Measurements from ENCODE around the gene UGT1A1. TPM values are rescaled to one million over a fixed set of nuclear protein-coding genes. Genes with fewer than 3 reads are reported as not detected.

Gene UGT1A1
- total and polyA plus RNA-seq, 5 experiments from 2014 or later, result not detected

DNA sequence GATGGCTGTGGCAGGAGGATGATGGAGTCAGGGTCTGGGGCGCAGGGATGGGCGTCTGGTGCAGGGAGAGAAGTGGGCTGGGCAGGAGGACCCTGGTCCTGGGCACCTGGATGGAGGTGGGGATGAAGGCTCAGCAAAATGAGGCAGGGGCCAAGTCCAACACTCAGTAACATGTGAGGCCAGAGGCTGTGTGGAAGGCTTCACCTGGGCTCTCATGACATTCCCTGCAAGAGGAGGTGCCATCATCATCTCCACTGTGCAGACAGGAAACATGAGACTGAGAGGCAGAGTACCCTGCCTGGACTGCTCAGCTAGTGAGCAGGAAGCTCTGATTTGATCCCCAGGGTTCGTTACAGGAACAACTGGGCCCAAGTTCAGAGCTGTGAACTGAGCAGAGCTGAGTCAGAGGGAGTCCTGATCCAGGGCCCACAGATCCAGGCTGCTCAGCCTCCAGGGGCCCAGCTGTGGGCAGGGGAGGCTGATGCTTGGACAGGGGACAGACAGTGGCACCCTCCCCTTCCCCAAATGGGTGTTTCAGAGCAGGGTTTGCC is 57.4 kb downstream of the UGT1A1 start:
- POLR2A ChIA-PET, result no interaction called here
- Mint-ChIP-seq H3K36me3 (no peaks in the 10 kb centered on the region), H3K27me3 (peaks cover 0 to 18% (median 11%) of the 10 kb centered on the region in 5 donors), H3K27ac (no peak overlapping the region), H3K4me1 (peaks cover 0 to 7% (median 5%) of the 10 kb centered on the region in 4 donors), H3K9me3 (no peaks in the 10 kb centered on the region), H3K4me3 (no peak overlapping the region)
- ATAC-seq, result no peak
- DNase-seq, result no peak

- Mint-ChIP-seq H3K4me3 (no peak overlapping the region), H3K27ac (no peak overlapping the region), H3K9me3 (no peaks in the 10 kb centered on the region), H3K36me3 (no peaks in the 10 kb centered on the region), H3K27me3 (peaks cover 0 to 18% (median 11%) of the 10 kb centered on the region in 5 donors), H3K4me1 (peaks cover 0 to 7% (median 5%) of the 10 kb centered on the region in 4 donors)
- POLR2A ChIA-PET, result no interaction called here
- ATAC-seq (no peak), DNase-seq (no peak)
Observed at GRCh38 chr2:233817995-233818638, 58.0 kb downstream of the UGT1A1 start.

DNA sequence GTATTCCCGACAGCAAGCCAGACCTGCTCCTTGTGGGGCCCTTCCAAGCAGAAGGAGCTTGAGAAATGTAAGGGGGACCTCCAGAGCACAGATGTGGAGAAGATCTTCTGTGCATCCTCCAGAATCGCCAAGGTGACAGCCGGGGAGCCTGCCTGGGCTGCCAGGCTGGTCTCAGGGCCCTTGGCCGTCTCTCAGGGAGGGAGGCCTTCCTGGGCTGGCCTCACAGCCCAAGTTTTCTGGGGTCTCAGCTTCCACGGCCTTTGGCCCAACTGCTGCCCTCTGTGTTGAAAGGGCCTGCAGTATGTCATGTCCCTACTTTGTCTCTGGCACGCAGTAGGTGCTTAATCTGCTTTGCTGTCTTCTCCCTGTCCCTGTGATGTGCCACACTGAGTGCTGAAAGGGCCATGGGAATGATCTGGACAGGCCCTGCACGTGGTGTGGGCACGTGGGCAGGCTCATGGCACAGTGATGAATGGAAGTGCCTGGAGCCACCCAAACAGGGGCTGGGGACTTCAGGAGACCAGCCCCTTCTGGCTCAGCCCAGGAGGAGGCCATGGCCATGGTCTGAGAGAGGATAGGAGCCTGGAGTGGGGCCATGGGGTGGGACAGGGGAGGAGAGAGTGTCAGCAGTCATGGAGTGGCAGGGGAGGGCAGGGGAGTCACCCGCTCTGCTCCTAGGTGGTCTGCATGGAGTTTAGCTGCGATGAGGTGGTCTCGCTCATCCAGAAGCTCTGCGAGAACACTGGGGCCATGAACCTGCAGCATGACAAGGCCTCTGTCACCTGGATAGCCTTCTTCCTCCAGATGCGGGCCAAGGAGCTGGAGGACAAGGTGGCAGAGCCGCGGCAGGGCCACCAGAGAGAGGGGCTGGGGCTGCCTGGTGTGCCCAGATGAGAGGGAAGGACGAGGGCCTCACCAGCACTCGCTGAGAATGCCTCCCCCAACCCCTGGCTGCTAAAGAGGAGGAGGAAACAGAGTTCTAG is 58.9 kb downstream of the UGT1A1 start:
- peak overlapping the region in 1 of 10 donors; percentile 18 for H3K27ac Mint-ChIP-seq
- DNase-seq (no peak), ATAC-seq (no peak)
- peaks cover 0 to 18% (median 11%) of the 10 kb centered on the region in 5 donors for H3K27me3 Mint-ChIP-seq
- peaks cover 0 to 7% (median 5%) of the 10 kb centered on the region in 4 donors for H3K4me1 Mint-ChIP-seq
- no peaks in the 10 kb centered on the region for H3K36me3 Mint-ChIP-seq
- H3K4me3 Mint-ChIP-seq, result no peak overlapping the region
- no peaks in the 10 kb centered on the region for H3K9me3 Mint-ChIP-seq
- POLR2A ChIA-PET, result no interaction called here

DNA sequence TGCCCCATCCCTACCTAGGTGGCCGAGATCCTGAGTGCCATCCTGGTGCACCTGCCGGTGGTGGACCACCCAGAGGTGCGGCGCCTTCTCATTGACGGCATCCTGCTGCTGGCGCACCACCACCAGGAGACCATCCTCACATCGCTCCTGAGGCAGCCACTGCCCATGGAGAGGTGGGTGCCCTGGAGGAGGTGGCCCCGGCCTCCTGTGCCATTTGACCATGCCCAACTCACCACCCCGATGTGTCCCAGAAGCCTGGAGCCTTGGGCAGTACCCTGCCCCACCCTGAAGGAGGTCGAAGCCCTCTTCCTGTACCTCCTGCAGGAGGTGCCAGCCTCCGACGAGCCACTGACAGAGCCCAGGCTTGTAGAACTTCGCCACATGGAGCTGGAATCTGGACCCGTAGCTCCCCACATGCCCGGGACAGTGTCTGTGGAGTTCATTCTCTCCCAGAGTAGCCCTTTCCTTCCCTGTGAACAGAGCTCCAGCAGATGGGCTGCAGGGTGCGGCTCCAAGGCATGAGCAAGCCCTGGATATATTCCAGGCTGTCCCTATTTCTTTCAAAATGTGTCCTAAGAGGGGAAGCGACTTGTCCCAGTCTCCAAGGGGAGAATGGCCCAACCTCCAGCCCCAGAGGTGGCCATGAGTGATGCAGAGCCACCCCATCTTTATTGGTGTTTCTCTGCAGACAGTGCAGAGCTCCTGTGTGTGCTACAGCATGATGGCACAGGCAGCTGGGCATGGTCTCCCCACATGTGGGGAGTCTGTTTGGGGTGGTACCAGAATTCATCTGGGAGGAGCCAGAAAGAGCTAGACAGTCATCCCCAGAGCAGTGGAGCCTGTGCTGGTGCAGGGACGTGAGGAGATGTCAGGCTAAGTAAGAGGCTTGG is 60.1 kb downstream of the UGT1A1 start:
- peak overlapping the region in 2 of 10 donors; percentile 27 to 79 for H3K27ac Mint-ChIP-seq
- H3K27me3 Mint-ChIP-seq, result peaks cover 4 to 18% (median 11%) of the 10 kb centered on the region in 5 donors
- no peaks in the 10 kb centered on the region for H3K36me3 Mint-ChIP-seq
- DNase-seq (peak in 2 of 10 donors; percentile 4 to 28), ATAC-seq (no peak)
- POLR2A ChIA-PET, result no interaction called here
- peaks cover 0 to 7% (median 5%) of the 10 kb centered on the region in 4 donors for H3K4me1 Mint-ChIP-seq
- H3K4me3 Mint-ChIP-seq, result no peak overlapping the region
- H3K9me3 Mint-ChIP-seq, result no peaks in the 10 kb centered on the region

DNA sequence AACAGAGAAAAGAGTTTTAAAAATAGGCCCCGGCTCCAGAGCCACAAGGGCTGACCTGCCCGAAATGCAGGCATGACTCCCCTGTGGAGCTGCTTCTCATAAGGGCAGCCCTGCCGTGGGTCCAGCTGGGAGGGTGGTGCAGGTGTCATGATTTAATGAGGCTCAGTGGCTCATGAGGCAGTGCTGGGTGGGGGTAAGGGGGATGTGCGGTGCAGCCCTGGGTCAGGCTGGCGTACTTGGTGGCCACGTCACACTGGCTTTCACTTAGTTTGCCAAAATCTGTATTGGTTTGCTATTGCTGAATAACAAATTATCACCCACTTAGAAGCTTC is 60.7 kb downstream of the UGT1A1 start:
- Mint-ChIP-seq H3K4me1 (peaks cover 0 to 7% (median 5%) of the 10 kb centered on the region in 4 donors), H3K27ac (no peak overlapping the region), H3K27me3 (peaks cover 5 to 18% (median 9%) of the 10 kb centered on the region in 5 donors), H3K9me3 (no peaks in the 10 kb centered on the region), H3K36me3 (no peaks in the 10 kb centered on the region), H3K4me3 (no peak overlapping the region)
- POLR2A ChIA-PET, result no interaction called here
- ATAC-seq (no peak), DNase-seq (no peak)

DNA sequence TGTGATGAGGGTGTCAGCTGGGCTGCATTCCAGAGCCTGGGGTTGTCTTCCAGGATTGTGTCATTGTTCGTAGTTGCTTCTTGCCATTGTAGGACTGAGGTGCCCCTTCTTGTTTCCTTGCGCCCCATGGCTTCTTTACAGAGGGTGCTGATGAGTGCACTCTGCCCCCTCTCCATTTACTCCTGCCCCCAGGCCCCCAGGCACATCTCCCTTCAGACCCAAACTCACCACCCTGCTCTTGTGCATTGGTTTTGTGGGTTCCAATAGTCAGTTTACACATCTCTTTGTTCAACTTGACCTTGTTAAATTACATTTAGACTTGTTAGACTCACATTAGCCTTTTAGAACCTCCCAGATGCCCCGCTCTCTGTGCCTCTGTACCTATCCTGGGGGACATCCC is 61.1 kb downstream of the UGT1A1 start:
- DNase-seq, result no peak
- peaks cover 0 to 2% (median 0%) of the 10 kb centered on the region in 9 donors for H3K9me3 Mint-ChIP-seq
- no peak for ATAC-seq
- POLR2A ChIA-PET, result no interaction called here
- no peak overlapping the region for H3K4me3 Mint-ChIP-seq
- H3K36me3 Mint-ChIP-seq, result no peaks in the 10 kb centered on the region
- peak overlapping the region in 1 of 10 donors; percentile 62 for H3K27ac Mint-ChIP-seq
- peaks cover 0 to 7% (median 5%) of the 10 kb centered on the region in 4 donors for H3K4me1 Mint-ChIP-seq
- H3K27me3 Mint-ChIP-seq, result peaks cover 5 to 18% (median 6%) of the 10 kb centered on the region in 5 donors

- DNase-seq (no peak), ATAC-seq (no peak)
- H3K36me3 Mint-ChIP-seq, result no peaks in the 10 kb centered on the region
- peaks cover 0 to 3% (median 0%) of the 10 kb centered on the region in 9 donors for H3K9me3 Mint-ChIP-seq
- POLR2A ChIA-PET, result no interaction called here
- peaks cover 4 to 18% (median 6%) of the 10 kb centered on the region in 5 donors for H3K27me3 Mint-ChIP-seq
- no peak overlapping the region for H3K4me3 Mint-ChIP-seq
- peak overlapping the region in 1 of 10 donors; percentile 62 for H3K27ac Mint-ChIP-seq
- H3K4me1 Mint-ChIP-seq, result peaks cover 0 to 7% (median 5%) of the 10 kb centered on the region in 4 donors
Observed at GRCh38 chr2:233821709-233822100, 61.6 kb downstream of the UGT1A1 start.

GRCh38 chr2:233822101-233822771 is 62.2 kb downstream of the UGT1A1 start:
- Mint-ChIP-seq H3K4me1 (peaks cover 0 to 4% (median 2%) of the 10 kb centered on the region in 4 donors), H3K27ac (no peak overlapping the region), H3K27me3 (peaks cover 2 to 12% (median 6%) of the 10 kb centered on the region in 5 donors), H3K36me3 (no peaks in the 10 kb centered on the region), H3K4me3 (no peak overlapping the region), H3K9me3 (peaks cover 0 to 3% (median 0%) of the 10 kb centered on the region in 9 donors)
- POLR2A ChIA-PET, result no interaction called here
- no peak for ATAC-seq
- no peak for DNase-seq

Other genes starting within 250 kb of the UGT1A1 start
- gene USP40, start 193.5 kb upstream of the UGT1A1 start, total RNA-seq, result 10 to 100 TPM; 19.7 to 19.9 TPM
- gene USP40, start 193.5 kb upstream of the UGT1A1 start, polyA plus RNA-seq, result 1 to 10 TPM; 6.0 to 9.4 (median 6.2) TPM
- not detected for gene UGT1A8, start 142.6 kb upstream of the UGT1A1 start, total RNA-seq
- gene UGT1A8, start 142.6 kb upstream of the UGT1A1 start, polyA plus RNA-seq, result not detected
- not detected for gene UGT1A10, start 123.8 kb upstream of the UGT1A1 start, total RNA-seq
- not detected for gene UGT1A10, start 123.8 kb upstream of the UGT1A1 start, polyA plus RNA-seq
- not detected for gene UGT1A9, start 88.4 kb upstream of the UGT1A1 start, total RNA-seq
- gene UGT1A9, start 88.4 kb upstream of the UGT1A1 start, polyA plus RNA-seq, result not detected
- gene UGT1A7, start 78.4 kb upstream of the UGT1A1 start, total RNA-seq, result not detected
- not detected for gene UGT1A7, start 78.4 kb upstream of the UGT1A1 start, polyA plus RNA-seq
- gene UGT1A6, start 67.4 kb upstream of the UGT1A1 start, total RNA-seq, result not detected
- not detected for gene UGT1A6, start 67.4 kb upstream of the UGT1A1 start, polyA plus RNA-seq
- not detected for gene UGT1A5, start 47.4 kb upstream of the UGT1A1 start, total RNA-seq
- not detected for gene UGT1A5, start 47.4 kb upstream of the UGT1A1 start, polyA plus RNA-seq
- gene UGT1A4, start 41.5 kb upstream of the UGT1A1 start, total RNA-seq, result not detected
- gene UGT1A4, start 41.5 kb upstream of the UGT1A1 start, polyA plus RNA-seq, result not detected
- gene UGT1A3, start 31.2 kb upstream of the UGT1A1 start, total RNA-seq, result not detected
- not detected for gene UGT1A3, start 31.2 kb upstream of the UGT1A1 start, polyA plus RNA-seq
- gene MROH2A, start 18.1 kb downstream of the UGT1A1 start, total RNA-seq, result not detected
- gene MROH2A, start 18.1 kb downstream of the UGT1A1 start, polyA plus RNA-seq, result not detected
- not detected for gene HJURP, start 94.3 kb downstream of the UGT1A1 start, total RNA-seq
- not detected for gene HJURP, start 94.3 kb downstream of the UGT1A1 start, polyA plus RNA-seq
- not detected for gene TRPM8, start 157.1 kb downstream of the UGT1A1 start, total RNA-seq
- gene TRPM8, start 157.1 kb downstream of the UGT1A1 start, polyA plus RNA-seq, result not detected